COLO668 (cell line): ENCODE measurements around the gene DZIP1.

Experiments
- DNase-seq: peaks from one replicate; lab custom pipeline; 2025; ENCODE audit not compliant: unreplicated experiment; lab: John Stamatoyannopoulos, UW

Gene DZIP1

DNA sequence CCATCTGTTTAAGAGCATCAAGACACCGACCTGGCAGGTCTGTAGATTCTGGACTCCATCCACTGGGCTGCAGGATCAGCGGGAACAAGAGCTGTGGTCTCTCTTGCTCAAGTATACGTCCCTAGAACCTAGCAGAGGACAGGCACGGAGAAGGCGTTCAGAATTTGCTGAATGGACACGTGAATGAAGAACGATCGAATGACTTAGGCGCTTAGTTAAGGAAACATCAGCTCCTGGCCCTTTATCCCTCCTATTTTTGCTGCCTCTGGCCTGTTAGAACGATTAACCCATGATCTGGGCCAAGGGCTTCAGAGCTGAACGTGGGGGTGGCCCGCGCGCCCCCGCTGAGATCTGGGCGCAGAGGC is 953 bp downstream of the DZIP1 start:
- DNase-seq: peak; percentile 64

DNA sequence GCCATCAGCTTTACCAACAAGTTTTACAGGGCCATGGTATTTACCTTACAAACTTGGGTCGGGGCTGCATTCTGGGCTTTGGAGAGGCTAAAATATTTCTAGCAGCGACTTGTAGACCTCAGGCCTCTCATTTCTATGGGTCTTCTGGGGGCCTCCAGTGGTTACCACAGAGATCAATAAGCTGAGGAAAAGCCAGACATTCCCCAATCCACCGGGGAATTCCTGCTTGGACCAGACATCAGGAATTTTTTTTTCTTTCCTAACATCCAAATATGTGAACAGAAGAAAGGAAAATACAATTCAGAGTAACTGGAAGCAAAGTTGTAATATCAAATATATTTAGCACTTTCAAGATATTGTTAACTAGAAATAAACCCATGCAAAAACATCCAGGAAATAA is 1.5 kb downstream of the DZIP1 start:
- no peak for DNase-seq

- peak; percentile 93 for DNase-seq
Measured at GRCh38 chr13:95642028-95642621, 2.4 kb downstream of the DZIP1 start.

DNA sequence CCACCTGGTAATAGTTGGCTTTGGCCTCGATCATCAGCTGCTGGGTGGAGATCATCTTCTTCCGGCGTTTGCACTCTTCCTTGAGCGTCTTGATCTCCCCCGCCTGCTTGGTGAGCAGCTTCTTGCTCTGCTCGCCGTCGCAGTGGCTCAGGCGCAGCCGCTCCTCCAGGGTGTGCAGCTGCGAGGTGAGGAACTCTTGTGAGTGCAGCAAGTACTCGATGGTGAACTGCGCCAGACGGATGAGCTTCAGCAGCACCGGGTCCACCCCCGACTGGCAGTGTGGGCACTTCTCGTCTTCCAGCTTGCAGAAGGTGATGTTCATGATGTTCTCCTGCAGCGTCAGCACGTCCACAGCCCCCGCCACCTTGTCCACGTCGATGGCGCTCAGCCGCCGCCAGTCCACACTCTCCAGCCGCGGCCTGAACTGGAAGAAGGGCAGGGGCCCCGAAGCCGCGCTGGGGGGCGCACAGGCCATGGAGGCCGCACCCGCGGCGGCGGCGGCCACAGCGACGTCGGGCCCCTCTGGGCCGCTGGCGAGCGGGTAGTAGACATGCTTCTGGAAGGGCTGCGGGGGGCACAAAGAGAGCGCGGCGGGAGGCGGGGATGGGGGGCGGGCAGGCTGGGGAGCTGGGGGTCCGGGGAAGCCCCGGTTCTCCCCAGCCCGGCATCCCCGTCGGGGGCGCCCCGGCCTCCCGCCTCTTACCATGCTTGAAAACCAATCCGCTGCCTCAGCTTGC is 3.0 kb downstream of the DZIP1 start:
- DNase-seq: peak; percentile 71

DNA sequence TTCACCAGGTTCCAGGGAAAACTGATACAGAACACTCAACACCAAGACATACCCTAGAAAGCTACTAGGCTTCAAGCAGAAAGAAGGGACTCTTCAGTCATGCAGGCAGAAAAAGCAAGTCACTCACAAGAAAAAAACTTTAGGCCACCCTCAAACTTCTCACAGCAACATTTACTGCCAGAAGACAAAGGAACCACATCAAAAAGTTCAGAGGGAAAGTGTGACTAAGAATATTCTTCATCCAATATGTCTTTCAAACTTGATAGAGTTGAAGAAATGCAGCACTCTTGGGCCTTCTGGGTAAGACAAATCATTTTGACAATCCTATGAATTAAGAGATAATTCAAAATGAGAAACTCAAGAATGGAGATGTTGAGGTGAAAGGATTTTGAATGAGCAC is 7.7 kb downstream of the DZIP1 start:
- DNase-seq: no peak

DNA sequence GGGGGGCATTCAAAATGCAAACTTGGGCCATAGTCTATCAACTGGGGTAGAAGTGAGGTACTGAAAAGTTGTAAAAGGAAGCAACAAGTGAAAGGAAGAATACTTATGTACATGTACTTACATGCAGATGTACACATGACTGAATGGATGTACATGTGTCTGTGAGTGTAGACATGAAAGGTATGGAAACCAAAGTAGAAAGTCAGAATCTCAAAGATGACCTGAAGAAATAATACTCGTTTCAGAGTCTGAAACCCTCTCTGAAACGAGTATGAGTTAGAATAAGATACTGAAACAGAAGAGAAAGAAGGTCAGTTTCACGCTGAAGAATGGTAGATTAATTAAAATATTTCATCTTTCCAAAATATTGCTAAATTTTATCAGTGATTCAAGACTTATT is 13.9 kb downstream of the DZIP1 start:
- no peak for DNase-seq

GRCh38 chr13:95629071-95629470 is 15.4 kb downstream of the DZIP1 start:
- DNase-seq: no peak

GRCh38 chr13:95628488-95628887 is 16.0 kb downstream of the DZIP1 start:
- no peak for DNase-seq

- no peak for DNase-seq
Measured at GRCh38 chr13:95627590-95627989, 16.9 kb downstream of the DZIP1 start.

GRCh38 chr13:95626768-95627167 is 17.7 kb downstream of the DZIP1 start:
- no peak for DNase-seq

DNA sequence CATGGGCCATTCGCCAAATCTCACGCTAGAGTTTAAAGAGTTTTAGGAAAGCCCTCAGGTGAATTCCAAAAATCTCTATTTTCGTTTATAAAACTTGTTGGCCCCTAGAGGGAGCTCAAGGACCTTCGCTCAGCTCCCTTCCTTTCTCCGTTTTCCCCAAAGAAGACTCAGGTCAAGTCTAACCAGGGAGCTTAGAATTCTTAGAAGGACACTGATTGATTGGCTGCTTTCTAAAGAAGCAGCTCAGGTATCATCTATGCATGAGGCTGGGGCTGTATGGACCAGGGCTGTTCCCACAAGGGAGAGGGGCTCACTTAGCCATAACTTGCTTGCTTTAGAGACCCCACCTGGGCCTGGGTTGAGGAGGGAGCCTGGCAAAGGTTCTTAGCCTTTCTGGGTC is 20.5 kb downstream of the DZIP1 start:
- DNase-seq: peak; percentile 41

DNA sequence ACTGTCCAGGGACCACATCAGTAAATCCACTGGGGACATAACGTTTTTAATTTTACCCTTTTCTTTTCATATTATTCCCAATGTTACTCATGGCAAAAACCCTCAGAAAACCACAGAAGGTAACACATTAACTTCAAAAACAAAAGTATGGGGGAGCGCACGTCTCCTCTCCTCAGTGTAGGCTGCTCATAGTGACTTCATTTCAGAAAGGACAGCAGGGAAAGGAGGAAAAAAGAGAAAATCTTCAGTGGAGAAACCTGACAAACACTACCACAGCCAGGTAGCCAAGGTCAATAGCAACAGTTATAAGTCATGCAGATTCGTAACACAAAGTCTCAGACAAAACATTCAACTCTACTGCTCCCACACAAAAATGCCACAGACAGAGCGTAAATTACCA is 21.4 kb downstream of the DZIP1 start:
- no peak for DNase-seq

DNA sequence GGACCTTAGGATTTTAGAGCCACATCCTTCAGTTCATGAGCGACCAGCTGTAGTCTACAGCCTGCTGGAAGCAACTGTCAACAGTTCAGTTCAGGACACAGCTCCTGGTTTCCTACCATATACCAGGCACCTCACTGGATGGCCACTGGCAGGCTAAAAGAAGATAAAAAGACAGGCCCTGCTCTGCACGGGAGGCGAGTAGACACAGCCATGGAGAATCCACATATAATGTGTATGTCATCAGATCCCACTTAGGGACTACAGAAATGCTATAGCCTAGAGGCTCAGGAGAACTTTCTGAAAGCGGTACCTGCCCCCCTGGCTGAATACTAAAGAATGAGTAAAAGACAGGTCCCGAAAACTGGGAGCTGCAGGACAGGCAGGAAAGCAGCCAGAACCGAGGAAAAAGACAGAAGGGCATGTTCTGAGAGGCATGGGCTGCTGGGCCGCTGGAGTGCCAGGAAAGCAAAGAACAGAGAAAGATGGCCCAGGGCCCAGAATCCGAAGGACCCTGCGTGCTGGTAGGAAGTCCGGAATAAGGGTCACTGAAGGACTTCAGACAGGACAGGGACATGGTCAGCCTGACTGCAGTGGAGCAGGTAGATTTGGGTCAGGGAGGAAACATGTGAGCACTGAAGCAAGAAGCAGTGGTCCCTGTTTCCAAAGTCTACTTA is 23.5 kb downstream of the DZIP1 start:
- DNase-seq: no peak

DNA sequence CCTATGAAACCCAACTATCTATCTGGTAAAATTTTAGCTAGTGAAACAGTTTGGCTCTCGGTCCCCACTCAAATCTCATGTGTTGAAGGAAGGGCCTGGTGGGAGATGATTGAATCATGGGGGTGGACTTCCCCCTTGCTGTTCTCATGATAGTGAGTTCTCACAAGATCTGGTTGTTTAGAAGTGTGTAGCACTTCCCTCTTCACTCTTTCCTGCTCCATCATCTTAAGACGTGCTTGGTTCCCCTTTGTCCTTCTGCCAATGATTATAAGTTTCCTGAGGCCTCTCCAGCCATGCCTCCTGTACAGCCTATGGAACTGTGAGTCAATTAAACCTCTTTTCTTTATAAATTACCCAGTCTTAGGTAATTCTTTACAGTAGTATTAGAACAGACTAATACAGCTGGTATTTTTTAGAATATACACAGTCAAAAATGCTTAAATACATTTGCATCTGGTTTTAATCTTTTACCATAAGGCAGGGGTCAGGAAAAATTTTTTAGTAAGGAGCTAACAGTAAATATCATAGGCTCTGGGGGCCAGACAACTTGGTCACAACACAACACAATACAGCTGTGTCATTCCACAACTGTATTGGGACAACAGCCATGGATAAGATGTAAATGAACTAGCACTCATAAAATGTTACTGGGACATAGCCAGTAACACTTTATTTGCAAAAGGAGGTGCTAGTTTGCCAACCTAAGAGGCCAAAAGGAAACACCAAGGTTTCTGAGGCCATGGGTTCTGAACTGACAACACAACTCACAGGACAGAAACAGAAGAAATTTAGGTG is 24.3 kb downstream of the DZIP1 start:
- no peak for DNase-seq

DNA sequence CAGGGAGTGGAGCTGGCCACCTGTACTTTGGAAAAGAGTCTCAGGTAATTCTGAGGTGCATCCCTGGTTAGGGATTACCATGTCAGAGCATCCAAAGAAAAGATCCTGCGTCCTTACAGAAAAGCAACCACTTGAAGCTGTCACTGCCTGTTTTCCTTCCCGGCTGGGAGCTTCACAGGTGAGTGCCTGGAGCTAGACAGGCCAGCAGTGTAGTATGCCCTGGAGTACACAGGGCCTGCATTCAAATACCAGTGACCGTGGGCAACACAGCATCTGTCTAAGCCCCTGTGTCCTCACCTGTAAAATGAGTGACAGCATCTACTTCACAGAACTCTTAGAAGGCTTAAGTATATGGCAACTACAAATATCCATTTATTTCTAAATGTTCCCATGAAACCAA is 29.0 kb downstream of the DZIP1 start:
- DNase-seq: no peak

GRCh38 chr13:95614641-95615245 is 29.8 kb downstream of the DZIP1 start:
- DNase-seq: no peak

- DNase-seq: no peak
Measured at GRCh38 chr13:95608640-95609323, 35.7 kb downstream of the DZIP1 start.

DNA sequence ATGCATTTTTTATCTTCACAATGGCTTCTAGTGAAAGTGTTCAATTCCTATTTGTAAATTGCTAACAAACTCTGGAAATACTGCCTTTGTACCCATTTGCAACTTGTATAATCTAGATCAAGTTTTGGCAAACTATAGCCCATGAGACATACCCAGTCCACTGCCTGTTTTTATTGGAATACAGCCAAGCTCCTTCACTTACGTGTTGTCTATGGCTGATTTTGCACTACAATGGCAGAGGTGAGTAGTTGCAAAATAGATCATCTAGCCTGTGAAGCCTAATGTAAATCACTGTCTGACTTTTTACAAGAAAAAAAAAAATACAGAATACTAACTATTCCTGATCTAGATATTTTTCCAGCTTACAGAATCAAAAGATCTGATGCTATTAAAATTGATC is 37.1 kb downstream of the DZIP1 start:
- DNase-seq: no peak

GRCh38 chr13:95605448-95606125 is 38.9 kb downstream of the DZIP1 start:
- DNase-seq: no peak

DNA sequence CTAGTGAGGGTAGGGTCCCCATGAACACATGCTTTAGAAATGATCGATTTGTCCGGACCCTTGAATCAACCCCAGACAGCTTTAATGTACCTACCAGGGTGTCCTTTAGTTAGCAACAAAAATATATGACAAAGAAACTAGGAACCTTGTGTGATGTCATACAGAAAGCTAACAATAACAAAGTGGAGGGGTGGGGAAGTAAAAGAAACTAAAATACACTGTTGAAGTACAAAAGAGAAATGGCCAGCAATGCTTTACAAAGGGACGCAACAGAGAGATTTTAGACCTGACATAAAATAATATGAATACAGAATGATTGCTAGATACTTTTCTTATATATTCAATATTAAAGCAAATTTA is 40.0 kb downstream of the DZIP1 start:
- no peak for DNase-seq
